Erythroblast (primary cell): ENCODE results near the gene STARD10.
"Not testable (repeated sequence)": the region's sequence is repeated elsewhere in the genome, so short reads cannot be mapped to it uniquely, and the experiment has no call there.

Source experiments
- DNase-seq, 2 experiments: peaks; one replicate each; lab custom pipeline; 2025; lab: John Stamatoyannopoulos, UW
- GATA1 ChIP-seq: IDR thresholded peaks from 2 replicates; pipeline ENCODE4 v1.6.1; 2011; ENCODE audit warnings: low read depth, mild to moderate bottlenecking, control low read depth, low read length, moderate library complexity
- POLR2A ChIP-seq: IDR thresholded peaks from 2 replicates; pipeline ENCODE4 v1.6.1; 2011; ENCODE audit warnings: mild to moderate bottlenecking, low read length

Gene STARD10

DNA sequence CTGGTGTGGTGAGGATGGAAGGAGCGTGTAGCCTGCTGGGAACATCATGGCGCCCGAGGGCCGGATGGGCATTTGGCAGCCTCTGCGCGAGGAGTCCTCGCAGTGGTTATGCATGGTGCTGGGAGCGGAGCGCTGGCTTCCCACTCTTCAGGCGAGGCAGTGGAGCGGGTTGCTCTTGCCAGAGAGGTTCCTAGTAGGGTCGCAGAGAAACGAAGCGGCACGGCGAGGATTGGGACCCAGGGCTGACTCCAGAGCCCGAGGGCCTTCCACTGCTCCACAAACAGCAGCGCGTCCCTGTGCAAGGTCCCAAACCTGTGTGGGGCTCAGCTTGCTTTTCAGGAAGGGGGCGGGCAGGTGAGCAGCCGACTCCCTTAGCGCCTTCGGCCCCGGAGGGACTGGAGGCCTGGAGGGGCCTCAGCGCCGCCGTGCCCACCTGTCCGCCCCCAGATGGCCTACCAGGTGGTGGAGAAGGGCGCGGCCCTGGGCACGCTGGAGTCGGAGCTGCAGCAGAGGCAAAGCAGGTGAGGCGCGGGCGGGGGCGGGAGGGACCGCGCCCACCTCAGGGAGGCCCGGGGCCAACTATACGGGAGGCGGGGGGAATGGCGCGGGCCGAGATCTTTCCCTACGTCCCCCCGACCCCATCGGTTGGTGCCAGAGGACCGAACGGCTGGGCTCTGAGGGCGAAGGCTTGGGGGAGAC is 27.5 kb upstream of the STARD10 start:
- no peak for DNase-seq
- TF ChIP-seq POLR2A (no peak), GATA1 (no peak)

GRCh38 chr11:72820439-72821139 is 26.7 kb upstream of the STARD10 start:
- TF ChIP-seq GATA1 (no peak), POLR2A (no peak)
- DNase-seq, result no peak

- no peak for DNase-seq
- TF ChIP-seq GATA1 (no peak), POLR2A (no peak)
Observed at GRCh38 chr11:72818971-72819370, 25.1 kb upstream of the STARD10 start.

GRCh38 chr11:72817966-72818365 is 24.1 kb upstream of the STARD10 start:
- no peak for DNase-seq
- no peak for TF ChIP-seq POLR2A
- no peak for TF ChIP-seq GATA1

DNA sequence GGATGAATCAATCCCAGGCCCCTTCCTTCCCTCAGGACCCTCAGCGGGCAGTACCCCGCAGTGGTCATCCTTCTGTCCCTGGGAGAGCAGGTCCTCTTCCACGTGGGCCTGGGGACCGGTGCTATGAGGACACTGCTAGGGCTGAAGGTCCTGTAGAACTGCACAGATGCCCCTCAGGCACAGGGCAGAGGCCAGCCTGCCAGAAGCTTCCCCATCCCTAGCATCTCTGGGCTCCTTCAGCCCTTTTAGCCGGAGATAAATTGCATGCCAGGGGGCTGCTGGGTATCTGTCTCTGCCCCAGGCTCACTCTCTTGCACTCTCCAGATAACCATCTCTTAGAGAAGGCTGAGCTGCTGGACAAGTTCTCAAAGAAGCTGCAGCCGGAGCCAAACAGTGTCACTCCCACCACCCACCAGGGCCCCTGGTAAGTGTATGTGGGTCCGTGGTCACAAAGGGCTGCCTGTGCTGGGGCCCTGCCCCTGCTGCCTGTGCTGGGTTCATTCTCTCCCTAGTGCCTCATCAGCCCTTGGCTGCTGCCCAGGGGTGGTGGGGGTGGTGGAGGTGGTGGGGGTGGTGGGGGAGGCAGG is 22.6 kb upstream of the STARD10 start:
- TF ChIP-seq POLR2A, result no peak
- TF ChIP-seq GATA1, result no peak
- DNase-seq, result peak in 1 of 2 experiments; percentile 27

DNA sequence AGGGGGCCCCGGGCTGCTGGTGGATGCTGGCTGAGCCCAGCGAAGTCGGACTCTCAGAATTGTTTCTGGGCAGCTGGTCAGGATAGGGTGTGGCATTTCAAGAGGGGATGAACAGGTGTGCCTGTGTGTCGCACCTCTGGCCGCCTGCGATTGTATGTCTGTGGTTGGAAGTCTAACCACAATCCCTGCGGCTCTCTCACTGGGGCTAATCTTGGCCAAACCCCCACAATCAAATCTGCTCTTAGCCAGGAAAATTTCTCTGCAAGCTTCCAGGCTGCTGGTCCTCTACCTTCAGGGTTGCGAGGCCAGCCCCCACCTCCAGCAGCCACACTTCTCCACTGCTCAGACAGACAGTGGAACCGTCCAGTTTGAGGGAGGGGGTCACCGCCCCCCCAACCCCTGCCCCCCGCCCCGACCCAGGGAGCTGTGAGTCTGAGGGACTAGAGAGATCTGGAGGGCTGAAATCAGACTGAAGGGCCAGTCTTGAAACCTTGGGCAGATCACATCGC is 21.3 kb upstream of the STARD10 start:
- TF ChIP-seq GATA1, result no peak
- TF ChIP-seq POLR2A, result no peak
- peak in 1 of 2 experiments; percentile 67 for DNase-seq

GRCh38 chr11:72814286-72815109 is 20.7 kb upstream of the STARD10 start, which contains the start of gene ATG16L2:
Gene ATG16L2, plus strand, starts transcription at chr11:72814411. Its CDS starts 35 bp downstream, at chr11:72814446.
- TF ChIP-seq POLR2A (peak; percentile 74), GATA1 (no peak)
- peak; percentile 91 to 95 for DNase-seq

- peak; percentile 91 to 95 for DNase-seq
- TF ChIP-seq POLR2A (peak; percentile 79), GATA1 (no peak)
Observed at GRCh38 chr11:72813740-72814285, 20.0 kb upstream of the STARD10 start.

- TF ChIP-seq POLR2A (no peak), GATA1 (no peak)
- DNase-seq, result peak; percentile 66 to 72
Observed at GRCh38 chr11:72812967-72813739, 19.3 kb upstream of the STARD10 start.

DNA sequence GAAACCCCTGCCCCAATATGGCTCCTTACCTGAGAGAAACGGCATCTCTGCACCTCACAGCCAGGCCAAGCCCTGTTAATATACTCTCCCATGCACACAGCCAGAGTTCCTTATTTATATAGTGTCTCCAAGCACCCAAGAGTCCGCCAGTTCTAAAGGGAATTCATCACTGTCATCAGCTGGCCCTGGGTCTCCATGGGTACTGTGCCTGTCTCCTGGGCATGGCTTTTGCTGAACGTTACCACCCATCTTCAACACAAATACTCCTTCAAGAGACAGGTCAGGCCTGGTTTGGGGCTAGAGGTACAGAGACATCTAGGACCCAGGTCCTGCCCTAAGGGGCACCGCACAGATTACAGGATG is 18.7 kb upstream of the STARD10 start:
- no peak for DNase-seq
- TF ChIP-seq GATA1 (no peak), POLR2A (no peak)

- not testable (repeated sequence) for DNase-seq
Observed at GRCh38 chr11:72811686-72812085, 17.8 kb upstream of the STARD10 start.

GRCh38 chr11:72808331-72808798 is 14.5 kb upstream of the STARD10 start:
- no peak for TF ChIP-seq GATA1
- TF ChIP-seq POLR2A, result no peak
- DNase-seq, result no peak

- DNase-seq, result no peak
- TF ChIP-seq POLR2A, result no peak
- no peak for TF ChIP-seq GATA1
Observed at GRCh38 chr11:72807792-72808191, 13.9 kb upstream of the STARD10 start.
